Hypothalamus (tissue), 51 donors: Measurements from ENCODE around the gene TBK1.

Experiments used
- DNase-seq, 51 donors: peaks; one replicate each; lab custom pipeline; 2025; lab: John Stamatoyannopoulos, UW

TBK1 gene

GRCh38 chr12:64450711-64451486, 1.0 kb upstream of the TBK1 start:
- peak in 11 of 51 donors; percentile 2 to 24 (median 10) for DNase-seq

GRCh38 chr12:64452559-64453329, 824 bp downstream of the TBK1 start:
- peak in 3 of 51 donors; percentile 3 to 76 (median 6) for DNase-seq

GRCh38 chr12:64455506-64455905, 3.6 kb downstream of the TBK1 start:
- no peak for DNase-seq

- no peak for DNase-seq
Observed at GRCh38 chr12:64456119-64456518, 4.2 kb downstream of the TBK1 start.

GRCh38 chr12:64457032-64457431, 5.1 kb downstream of the TBK1 start:
- no peak for DNase-seq

GRCh38 chr12:64457466-64457865, 5.5 kb downstream of the TBK1 start:
- no peak for DNase-seq

GRCh38 chr12:64457923-64458322, 6.0 kb downstream of the TBK1 start:
- DNase-seq, result no peak

- peak in 1 of 51 donors; percentile 1 for DNase-seq
Observed at GRCh38 chr12:64459394-64459891, 7.5 kb downstream of the TBK1 start.

GRCh38 chr12:64461634-64462414, 9.9 kb downstream of the TBK1 start:
- peak in 2 of 51 donors; percentile 37 to 46 for DNase-seq

GRCh38 chr12:64466178-64466577, 14.3 kb downstream of the TBK1 start:
- DNase-seq, result no peak

GRCh38 chr12:64468966-64469365, 17.0 kb downstream of the TBK1 start:
- DNase-seq, result no peak

- no peak for DNase-seq
Observed at GRCh38 chr12:64469455-64470142, 17.7 kb downstream of the TBK1 start.

GRCh38 chr12:64470495-64470894, 18.6 kb downstream of the TBK1 start:
- no peak for DNase-seq

GRCh38 chr12:64473176-64473575, 21.3 kb downstream of the TBK1 start:
- no peak for DNase-seq

- no peak for DNase-seq
Observed at GRCh38 chr12:64475518-64475917, 23.6 kb downstream of the TBK1 start.

GRCh38 chr12:64476844-64477243, 24.9 kb downstream of the TBK1 start:
- no peak for DNase-seq

GRCh38 chr12:64478661-64479060, 26.7 kb downstream of the TBK1 start:
- DNase-seq, result no peak

- DNase-seq, result no peak
Observed at GRCh38 chr12:64480148-64480547, 28.2 kb downstream of the TBK1 start.

- DNase-seq, result no peak
Observed at GRCh38 chr12:64486657-64487056, 34.7 kb downstream of the TBK1 start.

GRCh38 chr12:64491718-64492117, 39.8 kb downstream of the TBK1 start:
- DNase-seq, result no peak
